Skin epidermis (tissue), 12 donors: ENCODE results near the gene FOXL3.

ENCODE experiments used
- H3K27ac ChIP-seq, 21 experiments: fragments of 200-600 bp; sonication (generic) in 11 of 21; one replicate each; pipeline ENCODE4 v1.5.0; 2020; ENCODE audit warnings: mild to moderate bottlenecking in 3 of 21, inconsistent platforms in 2 of 21, moderate library complexity in 2 of 21
- H3K4me3 ChIP-seq, 7 experiments: fragments of 200-600 bp; sonication (generic) in 2 of 7; one replicate each; pipeline ENCODE4 v1.5.0; 2020; ENCODE audit warnings: inconsistent platforms in 2 of 7, mild to moderate bottlenecking in 2 of 7, moderate library complexity in 1 of 7

Gene FOXL3

GRCh38 chr7:315516-316265 is 25.7 kb downstream of the FOXL3 start:
- H3K27ac ChIP-seq = no peak overlapping the region
- H3K4me3 ChIP-seq = no peak overlapping the region

- H3K27ac ChIP-seq = no peak overlapping the region
- no peak overlapping the region for H3K4me3 ChIP-seq
Observed at GRCh38 chr7:317643-318405, 27.9 kb downstream of the FOXL3 start.

- Histone ChIP-seq H3K4me3 (no peak overlapping the region), H3K27ac (no peak overlapping the region)
Observed at GRCh38 chr7:318476-318875, 28.5 kb downstream of the FOXL3 start.

- Histone ChIP-seq H3K27ac (no peak overlapping the region), H3K4me3 (no peak overlapping the region)
Observed at GRCh38 chr7:318878-319661, 29.1 kb downstream of the FOXL3 start.

GRCh38 chr7:320297-320696 is 30.3 kb downstream of the FOXL3 start:
- no peak overlapping the region for H3K4me3 ChIP-seq
- H3K27ac ChIP-seq = no peak overlapping the region

- Histone ChIP-seq H3K4me3 (no peak overlapping the region), H3K27ac (peak overlapping the region in 1 of 21 experiments; percentile 21)
Observed at GRCh38 chr7:322111-322671, 32.2 kb downstream of the FOXL3 start.

- Histone ChIP-seq H3K4me3 (no peak overlapping the region), H3K27ac (no peak overlapping the region)
Observed at GRCh38 chr7:322708-323111, 32.7 kb downstream of the FOXL3 start.

GRCh38 chr7:323410-323809 is 33.4 kb downstream of the FOXL3 start:
- Histone ChIP-seq H3K27ac (no peak overlapping the region), H3K4me3 (no peak overlapping the region)

- H3K4me3 ChIP-seq = no peak overlapping the region
- no peak overlapping the region for H3K27ac ChIP-seq
Observed at GRCh38 chr7:324011-324410, 34.0 kb downstream of the FOXL3 start.

GRCh38 chr7:325051-325798 is 35.3 kb downstream of the FOXL3 start:
- Histone ChIP-seq H3K27ac (no peak overlapping the region), H3K4me3 (no peak overlapping the region)

GRCh38 chr7:325811-326210 is 35.8 kb downstream of the FOXL3 start:
- Histone ChIP-seq H3K4me3 (no peak overlapping the region), H3K27ac (peak overlapping the region in 1 of 21 experiments; percentile 22)

- Histone ChIP-seq H3K4me3 (no peak overlapping the region), H3K27ac (peak overlapping the region in 1 of 21 experiments; percentile 22)
Observed at GRCh38 chr7:326273-326672, 36.3 kb downstream of the FOXL3 start.

- Histone ChIP-seq H3K4me3 (no peak overlapping the region), H3K27ac (peak overlapping the region in 1 of 21 experiments; percentile 44)
Observed at GRCh38 chr7:326809-327232, 36.9 kb downstream of the FOXL3 start.

GRCh38 chr7:327233-327931 is 37.4 kb downstream of the FOXL3 start:
- H3K4me3 ChIP-seq = no peak overlapping the region
- H3K27ac ChIP-seq = peak overlapping the region in 1 of 21 experiments; percentile 44

GRCh38 chr7:327991-328702 is 38.2 kb downstream of the FOXL3 start:
- Histone ChIP-seq H3K27ac (no peak overlapping the region), H3K4me3 (no peak overlapping the region)

- Histone ChIP-seq H3K27ac (no peak overlapping the region), H3K4me3 (no peak overlapping the region)
Observed at GRCh38 chr7:329691-330281, 39.8 kb downstream of the FOXL3 start.

- Histone ChIP-seq H3K27ac (peak overlapping the region in 2 of 21 experiments; percentile 25 to 55), H3K4me3 (no peak overlapping the region)
Observed at GRCh38 chr7:330511-331230, 40.7 kb downstream of the FOXL3 start.
